ENCODE measurements around the gene ERLEC1. TPM values are rescaled to one million over a fixed set of nuclear protein-coding genes. Genes with fewer than 3 reads are reported as not detected.
A peak's percentile ranks its signal among the peaks of the same experiment; 100 is the strongest.

Gene ERLEC1
- total RNA-seq, 1 experiment from 2014 or later = 21.6 TPM

DNA sequence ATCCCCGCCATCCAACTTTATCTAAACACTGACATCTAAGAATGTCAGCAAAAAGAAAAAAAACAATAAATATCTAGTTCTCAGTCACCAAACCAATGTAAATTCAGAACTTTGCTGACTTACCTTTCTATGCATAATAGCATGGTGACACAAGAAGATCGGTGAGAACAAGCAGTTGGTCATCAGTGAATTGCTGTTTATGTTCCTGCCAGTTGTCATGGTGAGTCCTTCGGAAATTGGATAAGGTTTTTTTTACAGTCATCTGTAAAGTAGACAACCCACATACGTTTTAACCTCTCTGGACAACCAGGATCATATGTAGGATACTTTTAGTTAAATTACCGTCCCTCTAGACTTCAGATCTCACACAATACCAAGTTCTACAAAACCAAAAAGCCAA, 79.1 kb downstream of the ERLEC1 start:
- Mint-ChIP-seq H3K9me3 (no peaks in the 10 kb centered on the region), H3K27ac (0 out of 7 replicates have a peak overlapping the region, but pooled peaks of 1 of the 3 experiments have one; percentile 46), H3K4me1 (no peaks in the 10 kb centered on the region), H3K4me3 (no peak overlapping the region), H3K36me3 (ENCODE audit: insufficient read depth in 1 of 3, low read depth in 3 of 3) (peaks cover 22 to 41% (median 36%) of the 10 kb centered on the region in 3 experiments; a peak in 6 of 7 replicates), H3K27me3 (ENCODE audit: low read depth) (no peaks in the 10 kb centered on the region)
- Histone ChIP-seq H3K4ac (ENCODE audit: low read depth, low read length) (no peak overlapping the region), H3K4me1 (ENCODE audit: insufficient read depth, low read length) (no peaks in the 10 kb centered on the region), H3K14ac (ENCODE audit: insufficient read depth, low read length) (no peak overlapping the region), H3K4me2 (ENCODE audit: insufficient read depth, insufficient read length, low read length) (no peak overlapping the region), H3K79me1 (ENCODE audit: insufficient read depth, low read depth, low read length, poor library complexity, severe bottlenecking) (no peaks in the 10 kb centered on the region), H3K18ac (ENCODE audit: insufficient read length, low read depth, low read length) (no peak overlapping the region), H3T11ph (ENCODE audit: low read length) (no peak overlapping the region), H4K5ac (ENCODE audit: insufficient read length, low read depth, low read length) (no peak overlapping the region), H3K79me2 (ENCODE audit: insufficient read depth, low read length) (no peaks in the 10 kb centered on the region), H2BK12ac (ENCODE audit: insufficient read length, low read depth, low read length) (no peak overlapping the region), H3K23ac (ENCODE audit: insufficient read length, low read depth, low read length) (no peak overlapping the region), H3K9ac (ENCODE audit: extremely low read depth, insufficient read length, low read length) (no peak overlapping the region), H2AFZ (ENCODE audit: low read length) (no peak overlapping the region), H3K27me3 (ENCODE audit: insufficient read depth, low read length) (no peaks in the 10 kb centered on the region; the same call in 1 of the 2 replicates), H3K9me3 (ENCODE audit: control insufficient read depth, low read depth, low read length) (no peaks in the 10 kb centered on the region), H3K23me2 (ENCODE audit: insufficient read length, low read depth, low read length, poor library complexity, severe bottlenecking) (no peaks in the 10 kb centered on the region), H4K20me1 (ENCODE audit: control insufficient read depth, insufficient read depth, insufficient read length) (no peaks in the 10 kb centered on the region), H2BK20ac (ENCODE audit: low read depth, low read length, poor library complexity, severe bottlenecking) (no peak overlapping the region), H2BK120ac (ENCODE audit: low read depth, low read length, poor library complexity, severe bottlenecking) (no peak overlapping the region), H2BK5ac (ENCODE audit: insufficient read length, low read length) (no peak overlapping the region), H2AK5ac (ENCODE audit: insufficient read length, low read length) (no peak overlapping the region), H4K8ac (replicated peaks; ENCODE audit: insufficient read length, low read depth, low read length) (no peak overlapping the region), H3K56ac (ENCODE audit: insufficient read length, low read depth, low read length) (no peak overlapping the region), H2BK15ac (ENCODE audit: low read depth, low read length) (no peak overlapping the region), H4K91ac (ENCODE audit: insufficient read length, low read depth, low read length) (no peak overlapping the region), H3K27ac (ENCODE audit: insufficient read length, low read depth, low read length) (no peak overlapping the region)
- TF ChIP-seq, protein P1, sequence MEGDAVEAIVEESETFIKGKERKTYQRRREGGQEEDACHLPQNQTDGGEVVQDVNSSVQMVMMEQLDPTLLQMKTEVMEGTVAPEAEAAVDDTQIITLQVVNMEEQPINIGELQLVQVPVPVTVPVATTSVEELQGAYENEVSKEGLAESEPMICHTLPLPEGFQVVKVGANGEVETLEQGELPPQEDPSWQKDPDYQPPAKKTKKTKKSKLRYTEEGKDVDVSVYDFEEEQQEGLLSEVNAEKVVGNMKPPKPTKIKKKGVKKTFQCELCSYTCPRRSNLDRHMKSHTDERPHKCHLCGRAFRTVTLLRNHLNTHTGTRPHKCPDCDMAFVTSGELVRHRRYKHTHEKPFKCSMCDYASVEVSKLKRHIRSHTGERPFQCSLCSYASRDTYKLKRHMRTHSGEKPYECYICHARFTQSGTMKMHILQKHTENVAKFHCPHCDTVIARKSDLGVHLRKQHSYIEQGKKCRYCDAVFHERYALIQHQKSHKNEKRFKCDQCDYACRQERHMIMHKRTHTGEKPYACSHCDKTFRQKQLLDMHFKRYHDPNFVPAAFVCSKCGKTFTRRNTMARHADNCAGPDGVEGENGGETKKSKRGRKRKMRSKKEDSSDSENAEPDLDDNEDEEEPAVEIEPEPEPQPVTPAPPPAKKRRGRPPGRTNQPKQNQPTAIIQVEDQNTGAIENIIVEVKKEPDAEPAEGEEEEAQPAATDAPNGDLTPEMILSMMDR (conservative IDR thresholded peaks at IDR 0.05) = no peak
- DNase-seq = no peak
- WGBS (ENCODE audit: extremely low coverage, insufficient read length, low lambda C conversion rate) = no CpG with 5 or more reads among the region's 5 CpGs
